HG03066 (cell line): ENCODE measurements around the gene NUCKS1.

Experiments
- ATAC-seq: cut with Tn5 transposase; IDR thresholded peaks from one replicate; pipeline ENCODE4 v1.9.1; 2021; ENCODE audit warnings: low read depth; ENCODE audit not compliant: unreplicated experiment

NUCKS1 gene

GRCh38 chr1:205703072-205703471, 46.9 kb downstream of the NUCKS1 start:
- no peak for ATAC-seq

DNA sequence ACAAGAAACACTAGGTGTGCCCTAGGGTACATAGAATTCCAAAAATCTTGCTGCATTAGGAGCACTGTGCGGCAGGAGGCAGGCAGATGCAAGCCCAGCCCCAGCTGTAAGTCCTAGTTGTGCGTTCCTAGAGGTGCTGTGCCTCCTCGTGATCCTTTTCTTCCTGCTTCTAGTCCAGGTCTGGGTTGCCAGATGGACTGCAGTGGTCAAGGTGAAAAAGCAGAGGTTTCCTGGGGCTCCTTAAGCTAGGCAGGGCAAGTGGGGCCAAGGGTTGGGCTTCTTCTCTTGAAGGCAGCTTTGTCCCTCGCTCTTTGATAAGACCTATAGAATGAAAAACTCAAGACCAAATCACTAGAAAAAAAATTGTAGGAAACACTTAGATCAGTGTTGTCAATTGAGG, 48.1 kb downstream of the NUCKS1 start:
- ATAC-seq = no peak

GRCh38 chr1:205701420-205701819, 48.6 kb downstream of the NUCKS1 start:
- no peak for ATAC-seq

- ATAC-seq = no peak
These were observed 49.0 kb downstream of the NUCKS1 start for GRCh38 chr1:205700865-205701401.

GRCh38 chr1:205699416-205699815, 50.6 kb downstream of the NUCKS1 start:
- no peak for ATAC-seq

DNA sequence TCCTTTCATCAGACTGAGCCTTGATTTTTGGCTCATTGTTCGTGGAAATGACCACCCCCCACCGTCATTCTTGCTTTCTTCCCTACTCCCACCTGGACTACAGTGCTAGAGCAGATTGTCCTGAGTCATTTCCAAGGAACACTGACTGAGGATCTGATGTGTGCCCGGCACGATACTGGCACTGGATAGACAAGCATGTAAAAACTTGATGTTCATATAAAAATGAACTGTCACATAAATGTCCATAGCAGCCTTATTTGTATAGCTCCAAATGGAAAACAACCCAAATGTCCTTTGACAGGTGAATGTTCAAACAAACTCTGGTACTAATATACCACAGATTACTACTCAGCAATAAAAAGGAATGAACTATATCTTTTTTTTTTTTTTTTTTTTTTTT, 51.1 kb downstream of the NUCKS1 start:
- ATAC-seq = no peak

GRCh38 chr1:205693421-205693991, 56.5 kb downstream of the NUCKS1 start:
- no peak for ATAC-seq

DNA sequence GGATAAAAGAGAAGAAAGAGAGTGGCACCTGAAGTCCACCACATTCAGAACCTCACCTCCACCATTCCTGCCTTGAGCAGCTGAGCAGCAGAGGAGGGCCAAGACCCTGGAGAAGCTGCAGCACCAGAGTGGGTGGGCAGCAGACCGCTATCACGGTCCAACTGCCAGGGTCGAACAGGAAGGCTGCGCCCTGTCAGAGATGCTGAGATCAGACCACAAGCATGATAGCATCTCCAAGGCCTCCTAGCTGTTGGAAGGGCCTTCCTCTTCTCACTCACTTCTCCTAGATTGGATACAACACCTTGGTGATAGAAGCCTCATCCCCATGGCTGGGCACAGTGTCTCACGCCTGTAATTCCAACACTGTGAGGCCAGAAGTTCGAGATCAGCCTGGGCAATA, 57.6 kb downstream of the NUCKS1 start:
- ATAC-seq = no peak

- no peak for ATAC-seq
These were observed 59.7 kb downstream of the NUCKS1 start for GRCh38 chr1:205690122-205690756.

GRCh38 chr1:205689479-205689878, 60.5 kb downstream of the NUCKS1 start:
- ATAC-seq = no peak

GRCh38 chr1:205688171-205689080, 61.6 kb downstream of the NUCKS1 start:
- ATAC-seq = no peak

- no peak for ATAC-seq
These were observed 62.7 kb downstream of the NUCKS1 start for GRCh38 chr1:205687242-205687641.

DNA sequence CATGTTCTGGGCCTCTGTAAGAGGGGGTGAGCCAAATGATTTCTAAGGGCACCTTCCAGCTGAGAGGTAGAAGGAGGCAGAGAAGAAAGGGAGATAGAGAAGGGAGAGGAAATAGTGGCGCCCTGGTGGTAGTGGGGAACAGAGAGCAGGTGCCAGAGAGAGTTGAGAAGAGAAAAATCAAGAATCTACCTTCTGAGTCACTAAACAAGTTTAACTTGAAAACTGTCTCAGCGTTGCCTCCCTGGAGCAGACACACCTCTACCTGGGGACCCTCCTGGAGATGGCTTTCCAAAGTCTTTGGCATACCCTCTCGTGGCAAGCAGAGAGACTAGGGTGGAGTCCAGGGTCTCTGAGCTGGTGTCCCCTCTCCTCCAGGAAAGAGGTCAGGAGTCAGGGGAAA, 68.6 kb downstream of the NUCKS1 start:
- no peak for ATAC-seq

DNA sequence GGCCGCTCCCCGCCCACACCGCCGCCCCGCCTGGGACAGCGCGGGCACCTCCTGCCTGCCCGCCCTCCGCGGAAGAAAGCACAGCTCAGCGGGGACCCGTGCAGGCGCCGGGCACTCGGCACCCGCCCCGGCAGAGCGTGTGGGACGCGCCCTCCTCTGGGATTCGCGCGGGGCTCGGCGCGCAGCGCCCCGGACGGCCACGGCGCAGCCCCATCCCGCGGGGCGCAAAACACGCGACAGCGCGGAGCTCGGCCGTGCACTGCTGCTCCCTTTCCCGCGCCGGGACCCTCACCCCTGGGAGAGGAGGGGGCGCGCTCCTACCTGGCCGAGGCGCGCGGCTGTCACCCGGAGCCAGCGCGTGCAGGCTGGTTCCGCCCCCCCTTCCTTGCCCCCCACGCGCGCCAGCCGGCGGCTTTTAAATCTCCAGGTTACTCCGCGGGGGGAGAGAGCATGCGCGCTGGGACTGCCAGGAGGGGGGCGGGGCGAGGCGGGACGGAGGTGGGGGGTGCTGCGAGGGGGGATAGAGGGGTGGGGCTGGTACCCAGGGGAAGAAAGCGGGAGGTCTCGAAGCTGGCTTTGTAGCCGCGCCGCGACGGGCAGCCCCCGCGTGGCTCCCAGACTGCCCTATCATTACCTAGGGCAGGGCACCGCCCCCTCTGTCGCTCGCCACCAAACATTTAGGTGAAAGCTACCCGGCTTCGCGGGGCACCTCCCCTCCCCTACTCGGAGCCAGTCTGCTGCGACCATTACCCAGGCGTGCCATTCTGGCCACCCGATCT, 69.7 kb downstream of the NUCKS1 start, which contains the start of gene SLC45A3:
SLC45A3 (minus strand) TSS at position 437 of the 779 bp plus-strand sequence. CDS start 15,853 bp downstream, outside the sequence.
- ATAC-seq = no peak

- ATAC-seq = no peak
These were observed 71.5 kb downstream of the NUCKS1 start for GRCh38 chr1:205678286-205679111.

GRCh38 chr1:205677167-205677566, 72.8 kb downstream of the NUCKS1 start:
- ATAC-seq = no peak

- ATAC-seq = no peak
These were observed 73.4 kb downstream of the NUCKS1 start for GRCh38 chr1:205676597-205676996.

GRCh38 chr1:205676002-205676401, 74.0 kb downstream of the NUCKS1 start:
- no peak for ATAC-seq

GRCh38 chr1:205675247-205675646, 74.7 kb downstream of the NUCKS1 start:
- ATAC-seq = no peak

- ATAC-seq = no peak
These were observed 77.0 kb downstream of the NUCKS1 start for GRCh38 chr1:205672970-205673369.
